HG03097 (cell line): ENCODE data around the gene ALAS1.
"Not testable (repeated sequence)": the region's sequence is repeated elsewhere in the genome, so short reads cannot be mapped to it uniquely, and the experiment has no call there.

Experiments
- ATAC-seq: cut with Tn5 transposase; IDR thresholded peaks from one replicate; pipeline ENCODE4 v1.9.1; 2021; ENCODE audit not compliant: unreplicated experiment, low FRiP score

ALAS1 gene

DNA sequence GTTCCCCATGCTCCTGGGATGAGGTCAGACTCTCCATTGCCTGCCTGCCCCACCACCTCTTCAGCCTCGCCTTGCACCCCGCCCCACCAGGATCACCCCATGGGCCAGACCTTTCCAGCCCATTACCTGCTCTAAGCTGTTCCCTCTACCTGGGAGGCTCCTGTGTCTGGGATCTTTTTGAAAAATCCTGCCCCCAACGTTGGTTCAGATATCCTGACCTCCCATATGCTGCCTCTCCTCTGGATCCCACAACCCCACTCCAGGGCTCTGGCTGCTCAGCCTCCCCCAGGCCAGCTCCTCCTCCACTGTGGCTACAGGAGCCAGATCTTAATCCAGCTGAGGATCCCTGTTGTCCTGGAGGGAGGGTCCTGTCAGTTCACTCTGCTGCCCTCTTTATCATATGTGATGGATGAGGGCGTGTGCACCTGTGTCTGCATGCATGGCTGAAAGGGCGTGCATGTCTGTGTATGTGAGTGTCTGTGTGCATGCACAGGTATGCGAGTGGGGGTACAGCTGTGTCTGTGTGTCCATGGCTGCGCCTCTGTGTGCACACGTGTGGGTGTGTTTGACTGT lies 21.7 kb upstream of the ALAS1 start:
- no peak for ATAC-seq

DNA sequence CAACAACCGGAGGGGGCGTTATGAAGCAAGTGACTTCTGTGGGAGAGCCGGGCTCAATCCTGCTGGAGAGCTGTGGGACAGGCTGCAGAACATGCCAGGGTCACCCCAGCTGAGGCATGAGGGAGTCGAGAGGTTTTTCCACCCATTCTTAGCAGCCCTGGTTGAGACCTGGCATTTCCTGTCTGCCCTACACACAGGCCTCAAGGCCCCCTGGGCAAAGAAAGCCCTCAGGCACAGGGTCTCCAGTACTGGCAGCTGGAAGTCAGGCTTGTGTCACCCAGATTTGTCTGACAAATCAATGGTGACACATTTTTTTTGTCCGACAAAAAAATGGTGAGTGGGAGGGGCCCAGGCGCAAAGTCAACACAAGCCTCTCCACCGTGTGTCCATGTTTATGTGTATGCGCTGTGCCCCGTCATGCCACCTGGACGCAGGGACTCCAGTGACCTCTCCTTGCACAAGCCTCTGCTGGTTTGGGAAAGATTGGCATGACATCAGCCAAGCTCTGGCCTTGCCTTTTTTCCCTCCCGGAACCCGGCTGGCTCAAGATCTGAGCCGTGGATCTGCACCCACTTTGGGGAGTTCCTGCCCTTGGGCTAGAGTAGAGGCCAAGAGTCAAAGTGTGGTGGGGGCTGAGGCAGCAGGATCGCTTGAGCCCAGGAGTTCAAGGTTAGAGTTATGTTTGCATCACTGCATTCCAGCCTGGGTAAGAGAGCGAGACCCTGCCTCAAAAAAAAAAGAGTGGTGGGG lies 20.8 kb upstream of the ALAS1 start:
- no peak for ATAC-seq

DNA sequence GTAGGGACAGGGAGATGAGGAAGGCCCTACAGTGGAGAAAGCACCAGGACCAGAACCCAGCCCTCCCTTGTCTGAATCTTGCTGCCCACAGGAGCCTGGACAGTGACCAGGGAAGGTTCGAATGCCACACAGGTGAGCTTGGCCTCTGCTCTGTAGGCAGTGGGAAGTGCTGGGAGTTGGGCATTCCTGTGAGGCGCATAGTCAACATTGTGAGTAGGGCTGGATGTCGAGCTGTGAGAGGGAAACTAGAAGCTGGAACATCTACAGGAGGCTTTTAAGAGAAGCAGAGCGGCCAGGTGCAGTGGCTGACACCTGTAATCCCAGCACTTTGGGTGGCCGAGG lies 20.3 kb upstream of the ALAS1 start:
- ATAC-seq: no peak

DNA sequence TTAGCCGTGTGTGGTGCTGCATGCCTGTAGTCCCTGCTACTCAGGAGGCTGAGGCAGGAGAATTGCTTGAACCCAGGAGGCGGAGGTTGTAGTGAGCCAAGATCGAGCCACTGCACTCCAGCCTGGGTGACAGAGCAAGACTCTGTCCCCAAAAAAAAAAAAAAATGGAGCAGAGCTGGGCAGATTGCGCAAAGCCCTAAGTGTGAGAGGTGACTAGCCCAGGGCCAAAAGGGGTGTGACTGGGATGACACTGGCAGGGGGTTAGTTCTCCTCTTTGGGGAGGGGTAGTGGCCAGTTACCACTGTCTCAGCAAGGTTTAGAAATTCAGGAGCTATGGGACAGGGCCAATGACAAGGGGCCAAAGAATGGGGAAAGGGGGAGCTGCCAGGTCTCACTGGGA lies 19.8 kb upstream of the ALAS1 start:
- not testable (repeated sequence) for ATAC-seq

DNA sequence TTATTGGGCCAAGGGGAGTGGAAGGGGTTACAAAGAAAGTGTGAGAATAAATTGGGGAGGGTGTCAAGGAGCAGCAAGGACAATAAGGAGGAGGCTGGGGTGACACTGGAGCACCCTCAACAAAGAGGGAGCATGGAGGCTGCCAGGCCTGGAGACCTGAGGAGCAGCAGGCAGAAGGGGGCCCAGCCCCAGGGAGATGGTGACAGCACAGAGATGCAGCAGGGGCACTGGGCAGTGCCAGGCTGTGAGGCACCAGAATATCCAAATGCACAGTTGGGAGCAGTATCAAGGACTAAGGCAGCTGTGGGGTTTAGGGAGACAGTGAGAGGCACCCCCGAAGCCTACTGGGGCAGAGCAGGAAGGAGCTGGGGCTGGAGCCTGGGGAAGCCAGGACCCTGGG lies 19.4 kb upstream of the ALAS1 start:
- no peak for ATAC-seq

DNA sequence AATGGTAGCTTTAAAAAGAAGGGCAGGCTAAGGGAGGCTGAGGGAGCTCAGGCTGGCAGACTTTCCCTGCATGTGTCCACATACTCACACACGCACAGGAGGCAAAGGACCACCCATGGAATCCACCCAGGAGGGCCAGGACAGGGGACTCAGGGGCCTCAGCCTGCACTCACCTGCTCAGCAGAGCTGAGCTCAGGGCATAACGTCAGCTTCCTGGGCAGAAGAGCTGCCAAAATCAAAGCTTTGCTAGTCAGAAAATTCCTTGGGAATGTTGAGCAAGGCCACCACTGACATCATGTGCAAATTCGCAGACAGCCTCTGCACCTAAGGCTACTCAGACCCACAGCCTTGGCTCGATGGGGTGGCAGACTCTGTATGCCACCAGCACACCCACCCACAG lies 16.4 kb upstream of the ALAS1 start:
- ATAC-seq: no peak

DNA sequence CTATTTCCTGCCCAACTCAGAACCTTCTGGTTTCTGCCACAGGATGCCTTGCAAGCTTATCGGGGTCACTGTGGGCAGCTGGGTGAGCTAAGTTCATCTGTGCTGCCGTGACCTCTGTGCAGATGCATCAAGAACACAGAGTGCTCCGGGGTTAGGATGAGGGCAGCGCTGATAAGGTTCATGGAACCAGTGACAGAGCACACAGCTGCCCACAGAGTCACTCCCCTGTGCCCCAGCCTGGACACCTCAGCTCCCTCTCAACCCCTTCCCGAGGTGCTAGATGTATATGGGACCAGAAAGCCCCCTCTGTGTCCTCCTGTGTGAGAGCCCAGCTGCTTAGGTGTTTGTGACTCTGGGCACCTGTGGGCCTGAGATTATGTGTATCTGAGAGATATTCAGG lies 15.8 kb upstream of the ALAS1 start:
- ATAC-seq: no peak

DNA sequence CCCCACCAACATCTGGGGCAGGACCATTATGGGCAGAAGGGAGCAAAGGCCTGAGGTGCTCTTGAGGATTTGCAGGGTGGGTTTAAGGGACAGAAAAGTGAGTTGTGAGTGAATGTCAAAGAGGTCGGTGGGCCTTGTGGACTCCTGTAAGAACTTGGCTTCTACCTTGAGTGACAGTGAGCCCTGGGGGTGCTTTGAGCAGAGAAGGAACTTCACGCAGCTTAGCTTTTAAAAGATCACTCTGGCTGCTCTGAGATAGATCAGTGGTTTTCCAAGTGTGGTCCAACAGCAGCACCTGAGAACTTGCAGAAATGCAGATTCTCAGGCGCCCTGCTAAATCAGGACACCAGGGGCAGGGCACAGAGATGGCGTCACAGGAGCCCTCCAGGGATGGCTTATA lies 15.3 kb upstream of the ALAS1 start:
- no peak for ATAC-seq

DNA sequence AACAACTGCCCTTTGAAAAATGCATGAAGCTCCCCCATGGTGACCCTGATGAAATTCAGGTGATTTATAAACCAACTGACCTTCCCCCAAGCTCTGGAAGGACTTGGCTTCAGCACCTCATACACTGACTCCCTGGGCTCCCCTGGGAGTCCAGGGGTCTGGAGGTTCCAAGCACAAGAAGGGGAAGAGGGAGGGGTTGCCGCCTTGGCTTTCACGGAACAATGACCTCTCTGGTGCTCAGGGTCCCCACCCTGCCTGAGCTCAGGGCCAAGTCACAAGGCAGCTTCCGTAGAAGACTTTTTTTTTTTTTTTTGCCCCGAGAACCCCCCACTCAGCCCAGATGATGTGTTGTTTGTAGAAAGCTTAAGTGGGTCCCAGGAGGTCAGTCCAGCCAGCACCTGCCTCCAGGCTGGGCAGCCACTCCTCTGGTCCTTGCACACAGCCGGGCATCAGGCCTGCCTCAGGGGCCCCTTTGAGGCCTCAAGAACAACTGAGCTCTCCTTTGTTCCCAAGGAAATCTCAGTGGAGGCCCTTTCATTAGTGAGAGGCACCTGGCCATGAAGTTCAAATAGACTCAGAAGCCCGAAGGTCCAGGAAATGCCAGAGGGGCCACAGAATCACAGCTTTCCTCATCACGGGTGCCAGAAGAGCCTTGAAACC lies 14.0 kb upstream of the ALAS1 start:
- no peak for ATAC-seq

DNA sequence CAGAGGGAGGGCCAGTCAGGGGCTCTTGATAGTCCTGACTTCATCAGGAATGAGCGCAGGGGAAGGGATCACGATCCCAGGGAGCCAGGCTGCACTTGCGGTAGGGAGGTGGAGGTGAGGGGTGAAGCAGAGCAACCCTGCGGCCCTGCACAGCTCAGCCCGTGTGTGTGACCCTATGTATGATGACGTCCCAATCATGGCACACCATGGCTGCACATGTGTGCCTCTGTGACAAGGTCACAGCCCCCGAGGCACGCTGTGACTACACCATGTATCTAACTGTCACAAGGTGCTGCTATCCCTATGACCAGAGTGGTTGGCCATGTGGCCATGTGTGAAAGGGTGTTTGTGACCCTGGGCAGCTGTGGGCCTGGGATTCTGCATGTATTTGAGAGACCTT lies 13.3 kb upstream of the ALAS1 start:
- ATAC-seq: no peak

DNA sequence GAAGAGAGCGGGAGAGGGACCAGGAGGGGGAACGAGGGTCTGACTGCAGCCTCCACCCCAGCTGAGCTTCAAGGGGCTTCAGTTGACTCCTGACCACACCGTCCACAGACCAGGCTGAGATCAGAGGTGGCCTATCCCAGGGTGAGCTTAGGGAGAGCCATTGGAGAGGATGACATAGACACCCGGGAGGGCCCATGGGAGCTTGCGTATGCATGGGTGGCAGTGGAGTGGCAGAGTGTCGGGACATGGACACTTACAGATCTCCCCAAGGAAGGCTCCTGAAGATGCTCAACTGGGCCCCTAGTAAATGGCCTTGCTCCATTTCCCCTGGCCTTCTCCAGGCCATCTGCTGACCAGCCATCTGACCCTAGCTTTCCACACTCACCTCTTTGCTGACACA lies 12.6 kb upstream of the ALAS1 start:
- no peak for ATAC-seq

DNA sequence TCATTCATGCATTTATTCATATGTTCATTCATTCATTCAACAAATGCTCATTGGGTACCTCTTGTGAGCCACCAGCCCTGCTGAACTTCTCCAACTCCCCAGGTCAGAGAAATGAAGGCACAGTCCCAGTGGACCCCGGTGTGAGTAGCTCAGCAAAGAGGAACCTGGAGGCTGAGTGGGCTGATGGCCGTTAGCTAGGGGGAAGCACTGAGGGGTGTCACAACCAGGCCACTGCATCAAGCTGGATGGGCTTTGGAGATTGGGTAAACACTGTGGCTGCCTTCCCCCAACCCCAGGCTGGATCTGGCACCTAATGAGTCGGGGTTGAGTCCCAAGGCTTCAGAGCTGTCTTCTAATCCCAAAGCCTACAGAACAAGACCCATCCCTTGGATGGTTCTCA lies 12.1 kb upstream of the ALAS1 start:
- ATAC-seq: no peak

DNA sequence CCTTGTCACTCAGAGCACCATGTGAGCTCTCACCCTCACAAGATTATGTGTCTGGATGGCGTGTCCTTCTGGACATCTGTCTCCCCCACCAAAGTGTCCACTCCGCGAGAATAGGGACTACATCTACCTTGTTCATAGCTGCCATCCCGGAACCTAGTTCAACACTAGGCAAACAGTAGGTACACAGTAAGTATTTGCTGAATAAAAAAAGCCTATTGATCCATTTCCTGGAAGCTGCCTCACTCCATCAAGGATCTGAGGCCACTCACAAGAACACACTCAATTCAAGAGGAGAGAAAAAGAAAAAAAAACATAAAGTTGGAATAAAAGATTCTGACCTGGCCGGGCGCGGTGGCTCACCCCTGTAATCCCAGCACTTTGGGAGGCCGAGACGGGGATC lies 11.2 kb upstream of the ALAS1 start:
- ATAC-seq: no peak

DNA sequence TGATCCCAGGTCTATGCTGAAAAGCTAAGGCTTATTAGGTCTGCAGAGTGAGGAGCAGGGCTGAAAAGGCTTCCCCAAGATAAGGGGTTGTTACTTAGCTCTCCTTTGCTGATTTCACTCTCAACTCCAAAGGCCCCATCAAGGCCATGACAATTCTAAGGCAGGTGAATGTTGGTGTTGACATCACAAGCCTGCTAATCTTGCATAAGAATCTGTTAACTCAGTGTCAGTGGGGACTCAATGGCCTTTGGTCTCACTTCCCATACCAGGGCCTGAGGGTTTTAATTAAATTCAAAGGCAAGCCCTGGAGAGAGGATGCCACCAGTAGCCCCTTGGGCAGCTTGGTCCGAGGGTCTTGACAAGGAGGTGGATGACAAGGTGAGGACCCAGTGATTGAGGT lies 9.4 kb upstream of the ALAS1 start:
- no peak for ATAC-seq

DNA sequence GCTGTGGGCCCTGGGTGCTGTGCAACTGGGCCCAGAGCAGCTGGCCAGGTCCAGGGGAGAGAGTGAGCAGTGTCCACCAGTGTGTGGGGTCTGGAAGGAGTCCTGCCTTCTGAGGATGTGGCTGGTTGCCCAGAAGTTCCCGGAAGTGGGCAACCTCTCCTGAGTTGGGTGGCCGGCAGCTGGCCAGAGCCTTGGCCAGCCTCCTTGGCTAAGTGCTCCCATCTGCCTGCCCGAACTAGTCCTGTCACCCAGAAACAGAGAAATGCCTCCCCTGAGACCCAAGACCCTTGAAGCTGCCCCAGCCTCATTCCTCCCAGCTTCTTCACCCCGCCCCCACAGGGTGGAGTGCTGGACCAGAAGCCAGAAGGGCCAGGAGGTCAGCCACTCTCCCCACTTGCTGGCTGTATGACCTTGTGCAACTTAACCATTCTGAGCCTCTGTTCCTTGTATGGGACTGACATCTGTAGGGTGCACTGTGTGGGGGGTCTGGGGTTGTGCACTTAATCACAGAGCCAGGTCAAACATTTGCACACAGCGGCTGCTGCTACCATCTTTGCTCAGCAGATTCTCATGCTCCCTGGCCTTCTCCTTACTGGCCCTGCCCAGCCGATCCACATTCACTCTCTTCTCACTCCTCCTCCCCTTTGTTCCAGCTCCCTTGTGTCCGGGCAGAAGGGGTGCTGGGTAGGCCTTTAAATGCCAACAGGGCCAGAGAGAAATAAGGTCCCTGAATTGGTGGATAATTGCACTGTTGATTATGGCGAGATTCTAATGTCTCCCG lies 7.5 kb upstream of the ALAS1 start:
- no peak for ATAC-seq

DNA sequence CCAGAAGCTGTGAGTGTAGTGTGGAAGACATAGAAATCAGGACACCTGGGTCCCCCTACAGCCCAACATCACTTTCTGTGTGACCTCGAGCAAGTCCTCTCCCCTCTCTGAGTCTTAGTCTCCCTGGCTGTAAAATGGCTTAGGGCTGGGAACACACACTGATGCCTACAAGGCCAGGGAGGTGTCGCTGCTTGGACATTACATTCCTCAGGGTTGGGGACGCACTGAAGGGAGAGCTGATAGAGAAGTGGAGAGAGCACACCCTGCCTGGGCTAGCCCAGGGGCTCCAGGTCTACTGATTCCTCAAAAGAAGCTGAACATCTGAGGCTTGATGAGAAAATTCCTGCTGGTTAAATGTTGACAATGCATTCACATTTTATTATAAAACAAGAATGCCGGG lies 6.3 kb upstream of the ALAS1 start:
- ATAC-seq: no peak

DNA sequence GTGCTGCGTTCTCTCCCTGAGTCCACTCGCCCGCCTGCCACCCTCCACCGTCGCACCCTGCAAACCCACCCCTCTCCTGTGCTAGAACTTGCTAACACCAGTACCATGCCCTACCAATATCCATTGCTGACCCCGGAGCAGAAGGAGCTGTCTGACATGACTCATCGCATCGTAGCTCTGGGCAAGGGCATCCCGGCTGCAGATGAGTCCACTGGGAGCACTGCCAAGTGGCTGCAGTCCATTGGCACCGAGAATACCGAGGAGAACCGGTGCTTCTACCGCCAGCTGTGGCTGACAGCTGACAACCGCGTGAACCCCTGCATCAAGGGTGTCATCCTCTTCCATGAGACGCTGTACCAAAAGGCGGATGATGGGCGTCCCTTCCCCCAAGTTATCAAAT lies 4.9 kb upstream of the ALAS1 start:
- no peak for ATAC-seq

DNA sequence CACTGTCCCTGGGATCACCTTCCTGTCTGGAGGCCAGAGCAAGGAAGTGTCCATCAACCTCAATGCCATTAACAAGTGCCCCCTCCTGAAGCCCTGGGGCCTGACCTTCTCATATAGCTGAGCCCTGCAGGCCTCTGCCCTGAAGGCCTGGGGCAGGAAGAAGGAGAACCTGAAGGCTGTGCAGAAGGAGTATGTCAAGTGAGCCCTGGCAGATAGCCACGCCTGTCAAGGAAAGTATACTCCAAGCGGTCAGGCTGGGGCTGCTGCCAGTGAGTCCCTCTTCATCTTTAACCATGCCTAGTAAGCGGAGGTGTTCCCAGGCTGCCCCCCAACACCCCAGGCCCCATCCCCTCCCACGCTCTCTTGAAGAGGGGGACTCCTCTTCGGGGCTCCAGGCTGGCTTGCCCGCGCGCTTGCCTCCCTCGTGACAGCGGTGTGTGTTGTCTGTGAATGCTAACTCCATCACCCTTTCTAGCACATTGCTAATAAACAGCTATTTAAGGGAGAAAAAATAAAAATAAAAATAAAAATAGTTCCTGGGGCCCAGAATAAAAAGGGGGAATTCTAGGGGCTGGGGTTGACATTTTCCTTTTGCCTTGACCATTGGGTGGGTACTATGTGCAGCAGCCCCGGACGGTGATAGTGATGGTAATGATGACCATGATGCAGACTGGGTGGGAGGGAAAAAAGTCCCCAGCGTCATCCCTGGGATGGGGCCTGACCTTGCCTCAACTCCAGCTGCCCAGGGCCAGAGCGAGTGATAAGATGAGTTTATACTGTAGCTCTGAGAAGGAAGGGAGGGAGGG lies 3.3 kb upstream of the ALAS1 start:
- ATAC-seq: no peak

DNA sequence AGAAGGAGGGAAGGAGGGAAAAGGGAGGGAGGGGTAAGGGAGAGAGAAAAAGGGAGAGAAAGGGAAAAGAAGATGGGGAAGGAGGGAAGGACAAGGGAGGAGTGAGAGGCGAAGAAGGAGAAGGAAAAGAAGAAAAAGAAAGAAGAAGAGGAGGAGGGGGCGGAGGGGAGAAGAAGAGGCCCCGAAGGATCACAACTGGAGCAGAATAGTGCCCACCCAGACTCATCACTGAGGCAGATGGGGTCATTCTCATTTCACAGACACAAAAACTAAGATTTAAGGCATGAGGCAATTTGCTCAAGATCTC lies 2.7 kb upstream of the ALAS1 start:
- ATAC-seq: no peak

DNA sequence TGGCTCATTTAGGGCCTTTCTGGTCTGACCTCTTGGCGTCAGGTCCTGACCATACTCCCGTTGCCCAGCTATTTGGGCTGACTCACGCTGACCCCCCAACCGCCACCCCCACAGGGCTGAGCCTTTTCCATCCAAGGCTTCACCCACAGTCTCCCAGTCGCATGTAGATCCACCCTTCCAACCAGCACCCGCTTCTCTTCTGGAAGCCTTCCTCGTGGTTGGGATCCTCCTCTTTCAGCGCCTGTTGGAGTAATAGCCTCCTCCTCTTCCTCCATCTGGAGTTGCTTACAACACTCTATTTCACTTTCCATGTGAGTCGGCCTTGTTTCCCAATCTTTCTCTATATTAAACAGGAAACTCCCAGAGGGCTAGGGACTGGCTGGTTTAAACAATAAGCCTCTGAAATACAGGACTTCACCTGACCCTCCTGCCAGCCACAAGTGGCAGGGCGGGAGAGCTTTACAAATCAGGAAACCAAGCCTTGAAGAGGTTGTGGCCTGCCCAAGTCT lies 2.1 kb upstream of the ALAS1 start:
- no peak for ATAC-seq

DNA sequence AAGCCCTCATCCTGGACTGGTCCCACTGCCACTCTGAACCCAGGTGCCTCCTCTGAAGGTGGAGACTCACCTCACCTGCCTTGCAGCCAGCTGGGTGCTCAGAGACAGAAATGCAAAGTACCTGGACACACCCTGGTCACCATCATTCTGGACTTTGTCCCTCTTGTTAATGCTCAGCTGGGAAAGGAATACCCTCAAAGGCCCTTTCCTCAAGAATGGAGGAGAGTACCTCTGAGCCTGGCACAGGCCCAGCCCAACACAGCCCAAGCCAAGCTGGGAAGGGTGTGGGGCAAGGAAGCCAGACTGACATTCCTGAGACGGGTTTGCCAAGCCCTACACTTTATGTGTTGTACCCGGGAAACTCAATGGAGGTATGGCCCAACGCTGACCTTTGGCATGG lies 983 bp upstream of the ALAS1 start:
- ATAC-seq: no peak
